Keratinocyte (primary cell): Measurements from ENCODE around the gene ETNK1. TPM values are rescaled to one million over a fixed set of nuclear protein-coding genes. Genes with fewer than 3 reads are reported as not detected.

Experiments used
- DNase-seq: peaks from one replicate; pipeline ENCODE4 v3.0.0-alpha.2; 2011; ENCODE audit warnings: low read depth, missing footprints, low spot score
- FAIRE-seq: peaks from 2 replicates; lab custom pipeline; 2011; peaks lifted over from hg19 to GRCh38; lab: Jason Lieb, UNC
- H2AFZ ChIP-seq: 2 replicates; pipeline ENCODE4 v1.6.0; 2012; ENCODE audit warnings: low read length, control low read depth, inconsistent platforms; ENCODE audit not compliant: control insufficient read depth
- H3K27ac ChIP-seq: 2 replicates; pipeline ENCODE4 v1.5.1; 2011; ENCODE audit warnings: low read length; ENCODE audit not compliant: control insufficient read depth, insufficient read depth
- H3K27me3 ChIP-seq: 3 replicates; pipeline ENCODE4 v1.6.0; 2011; ENCODE audit warnings: low read length; ENCODE audit not compliant: control insufficient read depth, insufficient read depth; ENCODE audit errors: extremely low read depth
- H3K36me3 ChIP-seq, 2 experiments: 2 replicates in 1 of 2; 3 replicates in 1 of 2; pipeline ENCODE4 v1.5.1; 2011; ENCODE audit warnings: low read length in 2 of 2, mild to moderate bottlenecking in 1 of 2; ENCODE audit not compliant: control insufficient read depth in 2 of 2, insufficient read depth in 2 of 2; ENCODE audit errors: extremely low read depth in 1 of 2
- H3K4me1 ChIP-seq: 3 replicates; pipeline ENCODE4 v1.5.1; 2011; ENCODE audit warnings: low read length; ENCODE audit not compliant: control insufficient read depth, insufficient read depth; ENCODE audit errors: extremely low read depth
- H3K4me2 ChIP-seq: 3 replicates; pipeline ENCODE4 v1.6.0; 2011; ENCODE audit warnings: low read depth, low read length; ENCODE audit not compliant: control insufficient read depth, insufficient read depth; ENCODE audit errors: extremely low read depth
- H3K4me3 ChIP-seq, 3 experiments: fragments of 200-600 bp in 1 of 3; sonication (generic) in 1 of 3; 2 replicates in 2 of 3; 3 replicates in 1 of 3; pipeline ENCODE4 v1.5.1; 2011 to 2016; ENCODE audit warnings: low read length in 3 of 3, mild to moderate bottlenecking in 3 of 3, control low read depth in 2 of 3, inconsistent platforms in 1 of 3, low read depth in 1 of 3, mixed read lengths in 1 of 3, mixed run types in 1 of 3, moderate library complexity in 1 of 3; ENCODE audit not compliant: control insufficient read depth in 2 of 3, insufficient read depth in 2 of 3; ENCODE audit errors: extremely low read depth in 1 of 3
- H3K79me2 ChIP-seq: 2 replicates; pipeline ENCODE4 v1.6.0; 2012; ENCODE audit warnings: low read length; ENCODE audit not compliant: control insufficient read depth, insufficient read depth
- H3K9ac ChIP-seq: 3 replicates; pipeline ENCODE4 v1.6.0; 2011; ENCODE audit warnings: low read length; ENCODE audit not compliant: control insufficient read depth, insufficient read depth; ENCODE audit errors: extremely low read depth
- H3K9me1 ChIP-seq: 3 replicates; pipeline ENCODE4 v1.6.0; 2011; ENCODE audit warnings: low read length; ENCODE audit not compliant: control insufficient read depth, insufficient read depth; ENCODE audit errors: extremely low read depth
- H3K9me3 ChIP-seq: 2 replicates; pipeline ENCODE4 v1.5.1; 2012; ENCODE audit warnings: low read depth, low read length; ENCODE audit not compliant: control insufficient read depth
- H4K20me1 ChIP-seq: 3 replicates; pipeline ENCODE4 v1.6.0; 2011; ENCODE audit warnings: low read length; ENCODE audit not compliant: control insufficient read depth, insufficient read depth; ENCODE audit errors: extremely low read depth
- CTCF ChIP-seq, 3 experiments: IDR thresholded peaks in 1 of 3; conservative IDR thresholded peaks in 1 of 3; optimal IDR thresholded peaks in 1 of 3; 2 replicates in 2 of 3; 3 replicates in 1 of 3; pipeline versions ENCODE3 to v1.5.1; 2011; ENCODE audit warnings: low read length in 3 of 3, mild to moderate bottlenecking in 3 of 3, moderate library complexity in 2 of 3, control low read depth in 1 of 3, inconsistent platforms in 1 of 3; ENCODE audit not compliant: insufficient read depth in 2 of 3; ENCODE audit errors: extremely low read depth in 1 of 3
- EZH2 ChIP-seq: IDR thresholded peaks from one replicate; pipeline ENCODE4 v1.6.1; 2012; ENCODE audit warnings: inconsistent platforms, mild to moderate bottlenecking, low read length, moderate library complexity
- dilution Hi-C: fragments of 300-500 bp; cut with MboI; formaldehyde crosslinking; loops from one replicate; pipeline ENCODE4 v1.7.0; 2020; ENCODE audit warnings: low sequenced_read_pairs; ENCODE audit not compliant: extremely low pct_ligation_motif_present
- polyA plus RNA-seq, 5 experiments: library from polyadenylated mRNA; depleted of rRNA in 3 of 5; stranded (reverse) in 3 of 5; stranded (forward) in 1 of 5; unstranded in 1 of 5; fragments of >200 nt; gene quantifications; 1 replicate in 1 of 5; 2 replicates in 3 of 5; 3 replicates in 1 of 5; pipeline versions ENCODE4 v1.2.1 to v1.2.3, GENCODE V29; 2011 to 2012; ENCODE audit warnings: missing spikeins in 2 of 5, low read depth in 1 of 5, low replicate concordance in 1 of 5

The ETNK1 gene
- polyA plus RNA-seq, 1 donor (not counting 4 experiments of a cell fraction or from before 2014, with no cell fraction given), result 20.3 TPM

DNA sequence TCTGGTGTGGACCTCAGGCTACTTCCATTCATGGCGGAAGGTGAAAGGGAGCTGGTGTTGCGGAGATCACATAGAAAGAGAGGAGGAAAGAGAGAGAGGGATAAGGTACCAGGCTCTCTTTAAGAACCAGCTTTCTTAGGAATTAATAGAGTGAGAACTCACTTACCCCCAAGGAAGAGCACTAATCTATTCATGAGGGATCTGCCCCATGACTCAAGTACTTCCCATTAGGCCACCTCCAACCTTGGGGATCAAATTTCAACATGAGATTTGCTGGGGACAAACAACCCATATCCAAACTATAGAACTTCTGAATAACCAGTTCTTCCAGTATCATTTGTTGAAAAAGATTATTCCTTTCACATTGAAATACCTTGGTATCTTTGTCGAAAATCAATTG is 46.6 kb upstream of the ETNK1 start:
- peaks cover 12% of the 10 kb centered on the region for H3K4me1 ChIP-seq
- dilution Hi-C loops, result no loop called here
- H3K4me2 ChIP-seq, result no peak overlapping the region
- H3K36me3 ChIP-seq, result no peaks in the 10 kb centered on the region
- H3K79me2 ChIP-seq, result no peaks in the 10 kb centered on the region
- no peaks in the 10 kb centered on the region for H3K9me3 ChIP-seq
- TF ChIP-seq CTCF (optimal IDR thresholded peaks at IDR 0.05 in 1 of 3, IDR thresholded peaks at IDR 0.05 in 1 of 3, conservative IDR thresholded peaks at IDR 0.05 in 1 of 3; ENCODE audit: extremely low read depth in 1 of 3, insufficient read depth in 2 of 3, low read length in 3 of 3), result no peak
- TF ChIP-seq EZH2, result no peak
- peak; percentile 20 for FAIRE-seq
- H3K9me1 ChIP-seq, result no peaks in the 10 kb centered on the region
- no peak for DNase-seq
- no peaks in the 10 kb centered on the region for H3K27me3 ChIP-seq
- no peak overlapping the region for H3K4me3 ChIP-seq
- peak overlapping the region; percentile 60 for H2AFZ ChIP-seq
- H4K20me1 ChIP-seq, result no peaks in the 10 kb centered on the region
- peak overlapping the region; percentile 20 for H3K27ac ChIP-seq
- no peak overlapping the region for H3K9ac ChIP-seq

- no peaks in the 10 kb centered on the region for H3K9me1 ChIP-seq
- no peak overlapping the region for H3K4me2 ChIP-seq
- dilution Hi-C loops, result no loop called here
- no peaks in the 10 kb centered on the region for H3K27me3 ChIP-seq
- FAIRE-seq (no peak), DNase-seq (no peak)
- H2AFZ ChIP-seq, result no peak overlapping the region
- no peaks in the 10 kb centered on the region for H3K79me2 ChIP-seq
- no peaks in the 10 kb centered on the region for H3K4me1 ChIP-seq
- no peak overlapping the region for H3K4me3 ChIP-seq
- H4K20me1 ChIP-seq, result no peaks in the 10 kb centered on the region
- TF ChIP-seq CTCF (optimal IDR thresholded peaks at IDR 0.05 in 1 of 3, IDR thresholded peaks at IDR 0.05 in 1 of 3, conservative IDR thresholded peaks at IDR 0.05 in 1 of 3; ENCODE audit: extremely low read depth in 1 of 3, insufficient read depth in 2 of 3, low read length in 3 of 3), result no peak
- no peak for TF ChIP-seq EZH2
- no peak overlapping the region for H3K27ac ChIP-seq
- H3K9ac ChIP-seq, result no peak overlapping the region
- H3K36me3 ChIP-seq, result no peaks in the 10 kb centered on the region
- no peaks in the 10 kb centered on the region for H3K9me3 ChIP-seq
Measured at GRCh38 chr12:22588817-22589216, 36.2 kb upstream of the ETNK1 start.
